ENCODE data around the gene FOXN3.
"Not testable (repeated sequence)": the region's sequence is repeated elsewhere in the genome, so short reads cannot be mapped to it uniquely, and the experiment has no call there.

FOXN3 gene

GRCh38 chr14:89270439-89271227, 146.4 kb downstream of the FOXN3 start:
- DNase-seq: no peak

- no peak for DNase-seq
Observed at GRCh38 chr14:89269404-89269803, 147.6 kb downstream of the FOXN3 start.

DNA sequence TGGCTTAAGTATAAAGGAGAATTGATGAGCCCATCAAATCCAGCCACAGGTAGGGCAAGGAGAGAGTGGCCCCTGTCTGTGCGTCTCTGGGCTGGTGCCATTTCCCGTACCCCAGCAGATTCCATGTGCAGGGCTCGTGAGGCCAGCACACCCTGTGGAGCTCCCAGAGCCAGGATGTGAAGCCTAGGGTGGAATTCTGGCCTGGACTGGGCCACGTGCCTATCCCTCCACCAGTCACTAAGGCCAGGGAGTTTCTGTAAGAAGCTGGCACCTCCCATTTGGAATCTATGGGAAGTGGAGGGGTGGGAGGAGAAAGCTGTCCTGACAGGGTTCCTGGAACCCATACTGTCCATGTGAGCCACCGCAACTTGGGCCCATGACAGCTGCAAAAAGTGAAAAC, 148.5 kb downstream of the FOXN3 start:
- no peak for DNase-seq

GRCh38 chr14:89267656-89268055, 149.4 kb downstream of the FOXN3 start:
- no peak for DNase-seq

DNA sequence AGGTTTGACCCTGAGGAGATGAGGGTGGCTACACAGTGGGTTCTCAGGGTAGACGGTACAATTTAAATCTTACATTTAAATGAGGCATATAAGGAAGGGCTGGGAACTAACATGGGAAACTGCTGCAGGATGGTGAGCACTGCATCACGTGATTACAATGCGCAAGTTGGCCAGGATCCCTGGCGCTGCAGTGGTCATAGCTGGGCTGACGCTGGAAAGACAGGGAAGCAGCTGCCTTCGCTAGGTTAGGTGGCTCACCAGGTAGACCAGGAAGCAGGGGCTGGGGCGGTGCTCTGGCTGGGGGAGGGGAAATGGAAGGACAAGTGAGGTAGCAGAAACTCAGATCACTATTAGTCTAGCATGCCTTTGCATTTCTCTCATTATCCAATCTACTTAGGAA, 149.9 kb downstream of the FOXN3 start:
- DNase-seq: no peak

GRCh38 chr14:89266754-89267153, 150.3 kb downstream of the FOXN3 start:
- no peak for DNase-seq

DNA sequence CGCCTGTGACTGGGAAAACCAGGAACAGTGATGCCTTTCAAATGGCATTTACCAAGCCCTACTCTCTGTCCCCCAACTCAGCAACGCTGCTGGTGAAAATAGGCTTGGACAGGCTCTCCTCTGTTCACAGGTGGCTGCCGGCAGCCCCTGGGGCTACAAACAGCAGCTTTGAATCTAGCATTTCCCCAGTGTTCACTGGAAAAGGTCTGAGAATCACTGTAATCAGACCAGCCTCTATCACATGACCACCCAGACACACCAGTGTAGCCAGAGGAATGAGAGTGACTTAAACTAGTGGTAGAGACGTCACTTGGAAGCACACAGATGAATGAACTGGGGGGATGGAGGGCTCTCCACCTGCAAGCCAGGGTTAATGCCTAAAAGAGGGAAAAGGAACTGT, 151.8 kb downstream of the FOXN3 start:
- no peak for DNase-seq

DNA sequence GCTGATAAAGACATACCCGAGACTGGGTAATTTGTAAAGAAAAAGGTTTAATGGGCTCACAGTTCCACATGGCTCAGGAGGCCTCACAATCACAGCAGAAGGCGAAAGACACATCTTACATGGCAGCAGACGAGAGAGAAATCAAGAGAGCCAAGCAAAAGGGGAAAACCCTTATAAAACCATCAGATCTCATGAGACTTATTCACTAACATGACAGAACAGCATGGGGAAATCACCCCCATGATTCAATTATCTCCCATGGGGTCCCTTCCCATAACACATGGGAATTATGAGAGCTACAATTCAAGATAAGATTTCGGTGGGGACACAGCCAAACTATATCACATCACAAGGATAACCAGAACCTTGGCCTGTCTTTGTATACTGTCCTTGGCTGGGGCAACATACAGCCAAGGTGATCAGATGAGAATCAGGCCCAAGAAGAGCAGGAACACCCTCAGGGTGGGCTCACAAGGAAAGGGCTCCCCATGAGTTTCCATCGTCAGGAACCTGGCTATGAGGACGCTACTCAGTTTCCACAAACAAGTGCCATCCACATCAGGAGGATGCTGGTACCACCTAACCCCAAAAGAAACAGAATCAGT, 152.7 kb downstream of the FOXN3 start:
- no peak for DNase-seq

- DNase-seq: no peak
Observed at GRCh38 chr14:89262041-89262440, 155.0 kb downstream of the FOXN3 start.

- DNase-seq: no peak
Observed at GRCh38 chr14:89260898-89261297, 156.1 kb downstream of the FOXN3 start.

DNA sequence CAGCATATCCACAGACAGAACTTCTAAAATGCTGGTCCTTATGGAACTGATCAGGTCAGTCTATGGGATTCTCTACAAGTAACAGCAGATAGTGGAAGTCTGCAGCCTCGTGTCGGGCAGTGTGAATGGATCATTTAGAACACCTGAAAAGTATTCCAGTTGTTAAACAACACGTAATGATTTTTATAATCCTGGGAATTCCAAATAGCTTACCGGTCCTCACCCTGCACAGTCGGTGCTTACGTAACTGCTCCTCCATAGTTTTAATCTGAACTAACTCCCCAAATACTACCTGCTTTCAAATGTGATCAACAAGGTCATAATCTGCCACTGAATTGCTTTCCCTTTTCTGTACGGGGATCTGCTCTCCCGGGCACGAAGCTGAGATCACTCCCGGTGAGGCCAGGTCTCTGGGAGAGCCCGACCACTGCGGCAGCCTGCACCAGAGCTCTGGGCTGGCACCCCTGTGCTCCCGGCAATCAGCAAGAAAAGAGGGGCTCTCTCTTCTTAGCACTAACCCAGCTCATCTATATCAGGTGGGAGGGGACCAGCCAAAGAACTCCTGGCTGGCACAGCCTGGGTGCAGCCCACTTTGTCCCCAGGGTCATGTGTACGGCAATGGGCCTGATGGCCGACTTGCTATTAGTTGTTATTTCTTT, 157.0 kb downstream of the FOXN3 start:
- no peak for DNase-seq

DNA sequence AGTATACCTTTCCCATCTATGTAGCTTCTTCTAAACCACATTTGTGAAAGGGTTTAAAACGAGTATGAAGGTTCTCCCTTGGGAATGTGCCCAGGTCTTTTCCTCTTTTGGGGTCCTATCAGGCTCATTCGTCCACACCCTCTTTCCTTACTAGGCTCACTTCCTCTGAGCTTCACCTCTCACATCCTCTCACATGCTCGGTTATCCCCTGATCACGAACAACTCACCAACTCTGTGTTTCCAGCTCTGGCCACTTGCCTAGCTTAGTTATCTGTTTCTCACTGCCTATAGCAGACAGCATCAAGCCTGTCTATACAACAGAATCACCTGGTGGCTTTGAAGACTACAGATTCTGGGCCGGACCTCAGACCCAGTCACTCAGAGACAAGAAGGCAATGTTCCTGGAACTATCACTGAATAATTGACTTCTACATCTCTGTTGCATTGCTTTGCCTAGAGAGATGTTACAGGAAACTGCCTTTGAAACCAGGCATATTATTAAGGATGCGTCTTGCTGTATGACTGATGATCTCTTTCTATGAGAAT, 158.2 kb downstream of the FOXN3 start:
- no peak for DNase-seq

- DNase-seq: no peak
Observed at GRCh38 chr14:89256951-89257350, 160.1 kb downstream of the FOXN3 start.

DNA sequence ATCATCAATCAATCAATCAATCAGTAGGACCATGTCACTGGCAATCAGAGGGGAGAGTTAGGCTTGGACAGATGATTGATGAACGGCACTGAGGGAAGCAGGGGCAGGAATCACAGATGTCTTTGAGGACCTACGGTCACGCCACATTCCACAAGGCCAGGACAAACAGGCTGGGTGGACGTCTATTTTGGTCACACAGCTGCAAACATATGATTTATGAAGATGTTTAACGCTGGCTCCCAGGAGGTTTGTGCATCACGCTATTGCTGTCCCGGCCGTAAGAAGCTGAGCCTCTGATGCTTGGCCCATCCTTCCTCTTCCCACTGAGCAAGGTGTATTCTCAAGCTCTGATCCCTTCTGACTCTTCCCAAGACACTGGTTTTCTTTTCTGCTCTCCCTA, 160.8 kb downstream of the FOXN3 start:
- no peak for DNase-seq

GRCh38 chr14:89255852-89256251, 161.2 kb downstream of the FOXN3 start:
- DNase-seq: no peak

GRCh38 chr14:89255012-89255411, 162.0 kb downstream of the FOXN3 start:
- no peak for DNase-seq

DNA sequence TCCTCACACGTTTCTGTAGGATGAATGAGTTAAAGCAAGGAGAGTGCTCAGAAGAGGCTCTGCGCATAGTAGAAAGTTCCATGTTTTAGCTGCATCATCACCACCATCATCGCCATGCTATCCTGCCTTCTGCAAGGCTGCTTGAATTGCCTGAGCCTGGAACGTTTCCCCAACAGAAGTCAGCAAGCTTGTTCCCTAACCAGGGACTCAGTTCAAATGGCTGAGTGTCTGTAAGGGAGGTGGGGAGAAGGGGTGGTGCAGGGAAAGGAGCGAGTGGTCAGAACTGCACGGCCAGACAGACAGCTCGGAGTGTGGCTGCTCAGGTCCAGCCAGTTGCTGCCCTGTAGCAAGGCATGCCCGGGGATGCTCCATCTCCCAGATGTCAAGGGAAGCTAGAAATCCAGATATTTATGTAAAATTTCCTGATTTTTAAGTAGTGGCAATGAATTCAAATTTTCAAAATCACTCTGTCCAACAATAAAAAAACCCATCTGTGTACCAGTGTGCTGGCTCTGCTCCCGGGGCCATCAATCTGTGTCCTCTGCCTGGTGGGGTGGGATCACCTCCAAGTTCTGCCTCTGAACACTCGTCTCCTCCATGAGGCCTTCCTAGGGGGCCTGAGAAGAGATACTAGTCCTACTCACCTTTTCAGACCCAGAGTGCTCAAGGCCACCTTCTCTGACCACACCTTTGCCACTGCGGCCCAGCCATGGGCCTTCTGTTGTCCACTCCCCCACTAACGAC, 162.7 kb downstream of the FOXN3 start:
- no peak for DNase-seq

- no peak for DNase-seq
Observed at GRCh38 chr14:89252887-89253532, 164.0 kb downstream of the FOXN3 start.

DNA sequence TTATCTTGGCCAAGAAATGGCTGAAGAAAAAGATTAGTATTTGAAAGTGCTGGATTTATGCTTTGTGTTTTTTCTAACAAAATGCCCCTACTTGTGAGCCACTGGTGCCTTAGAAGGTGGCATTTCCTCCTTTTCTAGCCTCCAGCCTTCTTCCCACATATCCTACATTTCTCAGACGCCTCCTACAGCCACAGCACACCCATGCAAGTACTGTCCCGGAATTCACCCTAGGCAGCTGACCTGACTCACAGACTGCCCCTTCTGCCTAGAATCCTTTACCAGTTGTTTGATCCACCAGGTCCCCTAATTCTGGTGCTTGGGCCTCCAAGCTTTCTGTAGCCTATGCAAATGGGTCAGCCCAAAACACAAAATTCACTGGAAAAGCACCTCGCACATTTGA, 166.0 kb downstream of the FOXN3 start:
- DNase-seq: no peak

DNA sequence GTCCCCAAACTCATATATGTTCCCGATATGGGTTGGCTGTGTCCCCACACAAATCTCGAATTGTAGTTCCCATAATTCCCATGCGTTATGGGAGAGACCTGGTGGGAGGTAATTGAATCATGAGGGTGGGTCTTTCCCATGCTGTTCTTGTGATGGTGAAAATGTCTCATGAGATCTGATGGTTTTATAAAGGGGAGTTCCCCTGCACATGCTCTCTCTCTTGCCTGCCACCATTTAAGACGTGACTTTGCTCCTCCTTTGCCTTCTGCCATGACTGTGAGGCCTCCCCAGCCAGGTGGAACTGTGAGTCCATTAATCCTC, 166.4 kb downstream of the FOXN3 start:
- DNase-seq: not testable (repeated sequence)

GRCh38 chr14:89249972-89250654, 166.9 kb downstream of the FOXN3 start:
- DNase-seq: no peak

DNA sequence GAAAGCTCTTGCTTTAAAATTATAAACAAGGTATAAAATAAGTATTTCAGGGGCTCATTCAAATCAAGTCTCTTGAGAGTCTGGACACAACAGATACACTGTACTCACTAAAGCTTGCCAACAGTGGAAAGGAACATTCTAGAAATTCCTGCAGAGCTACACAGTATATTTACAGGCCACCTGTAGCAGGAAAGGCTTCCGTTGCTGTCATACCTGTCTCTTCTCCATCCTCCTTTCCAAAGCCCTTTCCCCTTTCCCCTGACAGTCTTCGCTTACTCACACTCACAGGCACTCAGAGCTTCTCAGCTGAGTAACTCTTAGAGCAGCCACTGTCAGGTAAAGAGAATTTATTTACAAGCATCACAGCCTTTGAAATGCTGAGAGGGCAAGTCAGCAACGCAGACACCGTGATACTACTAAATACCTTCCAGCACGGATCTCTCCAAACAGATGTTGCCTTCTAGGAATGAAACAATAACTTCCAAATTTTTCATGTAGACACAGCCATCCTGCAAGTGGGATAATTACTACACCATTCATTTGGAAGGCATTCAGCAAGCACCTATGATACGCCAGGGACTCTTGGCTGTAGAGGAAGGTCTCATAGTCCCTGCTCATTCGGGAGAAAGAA, 167.9 kb downstream of the FOXN3 start:
- no peak for DNase-seq
